Gastroesophageal sphincter (tissue), 3 donors: ENCODE results near the gene IFI6.

Experiments used
- CTCF ChIP-seq, 4 experiments: fragments of 200-600 bp in 2 of 4; fragments of 450-650 bp in 2 of 4; sonication (generic) in 1 of 4; IDR thresholded peaks; one replicate each; pipeline ENCODE4 v1.5.1; 2017 to 2019; ENCODE audit warnings: antibody characterized with exemption in 4 of 4, mild to moderate bottlenecking in 2 of 4, moderate library complexity in 2 of 4
- EP300 ChIP-seq: sonication (generic); formaldehyde crosslinking; IDR thresholded peaks from one replicate; pipeline ENCODE4 v1.6.1; 2017; ENCODE audit warnings: antibody characterized with exemption, mild to moderate bottlenecking
- POLR2A ChIP-seq, 2 donors: fragments of 450-650 bp; IDR thresholded peaks; one replicate each; pipeline ENCODE4 v1.6.1; 2017; ENCODE audit warnings: antibody characterized with exemption in 2 of 2, mild to moderate bottlenecking in 2 of 2, moderate library complexity in 1 of 2
- POLR2AphosphoS5 ChIP-seq: sonication (generic); formaldehyde crosslinking; IDR thresholded peaks from one replicate; pipeline ENCODE4 v1.6.1; 2017; ENCODE audit warnings: antibody characterized with exemption

GRCh38 chr1:27687906-27688305 is 15.9 kb upstream of the IFI6 start:
- TF ChIP-seq CTCF (IDR thresholded peaks at IDR 0.05) (no peak), POLR2A (IDR thresholded peaks at IDR 0.05) (no peak), POLR2AphosphoS5 (no peak), EP300 (no peak)
